ENCODE results near the gene BDKRB1. TPM values are rescaled to one million over a fixed set of nuclear protein-coding genes. Genes with fewer than 3 reads are reported as not detected.

Gene BDKRB1
- total RNA-seq, 2 donors from 2014 or later, result 2.3 TPM; not detected in 1

DNA sequence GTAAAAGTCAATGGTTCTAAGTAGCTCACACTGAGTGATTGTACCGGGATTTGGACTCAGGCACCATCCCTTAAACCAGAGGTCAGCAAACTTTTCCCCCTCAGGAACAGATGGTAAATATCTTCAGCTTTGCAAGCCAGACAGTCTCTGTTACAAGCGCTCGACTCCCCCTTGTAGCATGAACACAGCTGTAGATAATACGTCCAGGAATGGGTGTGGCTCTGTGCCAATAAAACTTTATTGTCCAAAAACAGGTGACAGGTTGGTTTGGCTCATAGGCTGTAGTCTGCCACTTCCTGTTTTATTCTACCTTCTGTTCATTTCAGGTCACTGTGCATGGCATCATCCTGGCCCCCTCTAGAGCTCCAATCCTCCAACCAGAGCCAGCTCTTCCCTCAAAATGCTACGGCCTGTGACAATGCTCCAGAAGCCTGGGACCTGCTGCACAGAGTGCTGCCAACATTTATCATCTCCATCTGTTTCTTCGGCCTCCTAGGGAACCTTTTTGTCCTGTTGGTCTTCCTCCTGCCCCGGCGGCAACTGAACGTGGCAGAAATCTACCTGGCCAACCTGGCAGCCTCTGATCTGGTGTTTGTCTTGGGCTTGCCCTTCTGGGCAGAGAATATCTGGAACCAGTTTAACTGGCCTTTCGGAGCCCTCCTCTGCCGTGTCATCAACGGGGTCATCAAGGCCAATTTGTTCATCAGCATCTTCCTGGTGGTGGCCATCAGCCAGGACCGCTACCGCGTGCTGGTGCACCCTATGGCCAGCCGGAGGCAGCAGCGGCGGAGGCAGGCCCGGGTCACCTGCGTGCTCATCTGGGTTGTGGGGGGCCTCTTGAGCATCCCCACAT is 7.6 kb downstream of the BDKRB1 start:
- no peaks in the 10 kb centered on the region for H3K4me1 ChIP-seq (replicated peaks)
- H3K9me3 ChIP-seq, result no peaks in the 10 kb centered on the region
- H3K27ac ChIP-seq, result no peak overlapping the region
- peaks cover 2% of the 10 kb centered on the region for H3K27me3 ChIP-seq (replicated peaks; ENCODE audit: insufficient read depth)
- intact Hi-C loops (cut with DNase I), result no loop called here
- 82% methylated on average over 20 of the region's 20 CpGs for WGBS
- DNase-seq (ENCODE audit: low spot score), result no peak
- H3K36me3 ChIP-seq, result no peaks in the 10 kb centered on the region
- TF ChIP-seq POLR2AphosphoS5 (IDR thresholded peaks at IDR 0.05) (no peak), POLR2A (IDR thresholded peaks at IDR 0.05) (no peak)
- TF ChIP-seq, protein P1, sequence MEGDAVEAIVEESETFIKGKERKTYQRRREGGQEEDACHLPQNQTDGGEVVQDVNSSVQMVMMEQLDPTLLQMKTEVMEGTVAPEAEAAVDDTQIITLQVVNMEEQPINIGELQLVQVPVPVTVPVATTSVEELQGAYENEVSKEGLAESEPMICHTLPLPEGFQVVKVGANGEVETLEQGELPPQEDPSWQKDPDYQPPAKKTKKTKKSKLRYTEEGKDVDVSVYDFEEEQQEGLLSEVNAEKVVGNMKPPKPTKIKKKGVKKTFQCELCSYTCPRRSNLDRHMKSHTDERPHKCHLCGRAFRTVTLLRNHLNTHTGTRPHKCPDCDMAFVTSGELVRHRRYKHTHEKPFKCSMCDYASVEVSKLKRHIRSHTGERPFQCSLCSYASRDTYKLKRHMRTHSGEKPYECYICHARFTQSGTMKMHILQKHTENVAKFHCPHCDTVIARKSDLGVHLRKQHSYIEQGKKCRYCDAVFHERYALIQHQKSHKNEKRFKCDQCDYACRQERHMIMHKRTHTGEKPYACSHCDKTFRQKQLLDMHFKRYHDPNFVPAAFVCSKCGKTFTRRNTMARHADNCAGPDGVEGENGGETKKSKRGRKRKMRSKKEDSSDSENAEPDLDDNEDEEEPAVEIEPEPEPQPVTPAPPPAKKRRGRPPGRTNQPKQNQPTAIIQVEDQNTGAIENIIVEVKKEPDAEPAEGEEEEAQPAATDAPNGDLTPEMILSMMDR (IDR thresholded peaks at IDR 0.05), result no peak
- H3K4me3 ChIP-seq, result no peak overlapping the region

DNA sequence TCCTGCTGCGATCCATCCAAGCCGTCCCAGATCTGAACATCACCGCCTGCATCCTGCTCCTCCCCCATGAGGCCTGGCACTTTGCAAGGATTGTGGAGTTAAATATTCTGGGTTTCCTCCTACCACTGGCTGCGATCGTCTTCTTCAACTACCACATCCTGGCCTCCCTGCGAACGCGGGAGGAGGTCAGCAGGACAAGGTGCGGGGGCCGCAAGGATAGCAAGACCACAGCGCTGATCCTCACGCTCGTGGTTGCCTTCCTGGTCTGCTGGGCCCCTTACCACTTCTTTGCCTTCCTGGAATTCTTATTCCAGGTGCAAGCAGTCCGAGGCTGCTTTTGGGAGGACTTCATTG is 8.2 kb downstream of the BDKRB1 start:
- no peak for TF ChIP-seq POLR2A (IDR thresholded peaks at IDR 0.05)
- TF ChIP-seq, protein P1 (IDR thresholded peaks at IDR 0.05), result no peak
- no peak for TF ChIP-seq POLR2AphosphoS5 (IDR thresholded peaks at IDR 0.05)
- no peak overlapping the region for H3K4me3 ChIP-seq
- no peak for DNase-seq (ENCODE audit: low spot score)
- H3K9me3 ChIP-seq, result no peaks in the 10 kb centered on the region
- peaks cover 2% of the 10 kb centered on the region for H3K27me3 ChIP-seq (replicated peaks; ENCODE audit: insufficient read depth)
- no peaks in the 10 kb centered on the region for H3K4me1 ChIP-seq (replicated peaks)
- H3K27ac ChIP-seq, result no peak overlapping the region
- intact Hi-C loops (cut with DNase I), result no loop called here
- 96% methylated on average over 14 of the region's 14 CpGs for WGBS
- H3K36me3 ChIP-seq, result no peaks in the 10 kb centered on the region

DNA sequence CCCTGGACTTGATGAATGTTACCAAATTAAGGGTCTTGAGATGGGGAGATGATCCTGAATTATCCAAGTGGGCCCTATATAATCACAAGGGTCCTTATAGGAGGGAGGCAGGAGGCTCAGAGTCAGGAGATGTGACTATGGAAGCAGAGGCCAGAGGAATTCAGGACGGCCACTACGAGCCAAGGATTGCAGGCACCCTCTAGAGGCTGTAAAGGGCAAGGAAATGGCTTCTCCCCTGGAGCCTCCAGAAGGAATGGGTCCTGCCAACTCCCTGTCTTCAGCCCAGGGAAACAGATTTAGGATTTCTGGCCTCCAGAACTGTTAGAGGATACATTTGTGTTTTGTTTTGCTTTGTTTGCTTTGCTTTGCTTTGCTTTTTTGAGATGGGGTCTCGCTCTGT is 8.8 kb downstream of the BDKRB1 start:
- H3K4me3 ChIP-seq, result no peak overlapping the region
- no peaks in the 10 kb centered on the region for H3K9me3 ChIP-seq
- DNase-seq (ENCODE audit: low spot score), result no peak
- intact Hi-C loops (cut with DNase I), result no loop called here
- H3K4me1 ChIP-seq (replicated peaks), result no peaks in the 10 kb centered on the region
- H3K27ac ChIP-seq, result no peak overlapping the region
- TF ChIP-seq POLR2AphosphoS5 (IDR thresholded peaks at IDR 0.05), result no peak
- TF ChIP-seq, protein P1 (IDR thresholded peaks at IDR 0.05), result no peak
- no peak for TF ChIP-seq POLR2A (IDR thresholded peaks at IDR 0.05)
- WGBS, result 83% methylated on average over 3 of the region's 3 CpGs
- H3K36me3 ChIP-seq, result no peaks in the 10 kb centered on the region
- peaks cover 2% of the 10 kb centered on the region for H3K27me3 ChIP-seq (replicated peaks; ENCODE audit: insufficient read depth)

DNA sequence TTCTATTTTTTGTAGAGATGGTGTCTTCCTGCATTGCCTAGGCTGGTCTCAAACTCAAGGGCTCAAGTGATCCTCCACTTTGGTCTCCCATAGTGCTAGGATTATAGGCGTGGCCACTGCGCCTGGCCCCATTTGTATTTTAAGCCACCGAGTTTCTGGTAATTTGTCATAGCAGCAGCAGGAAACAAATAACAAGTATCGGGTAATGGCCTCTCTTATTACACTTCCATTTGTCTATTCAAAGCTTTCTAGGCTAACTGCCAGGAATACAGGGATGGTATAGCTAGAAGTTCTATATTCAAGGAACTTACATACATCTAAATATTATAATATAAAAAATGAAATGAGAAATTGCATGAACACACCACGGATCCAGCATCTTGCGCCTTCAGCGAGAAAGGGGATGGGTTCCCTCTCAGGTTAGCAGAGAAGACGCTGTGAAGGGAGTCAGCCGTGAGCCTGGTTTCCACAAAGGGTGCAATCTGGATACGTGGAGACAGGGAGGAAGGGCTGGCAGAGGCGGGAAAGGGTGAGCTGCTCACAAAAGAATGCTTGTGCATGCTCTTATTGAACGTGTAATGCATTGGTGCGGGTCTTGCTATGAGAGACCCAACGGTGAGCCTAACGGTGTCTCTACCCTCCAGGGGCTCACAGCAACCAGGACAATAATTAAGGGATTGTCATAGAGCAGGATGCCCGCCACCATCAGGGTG is 9.5 kb downstream of the BDKRB1 start:
- DNase-seq (ENCODE audit: low spot score), result no peak
- no peaks in the 10 kb centered on the region for H3K36me3 ChIP-seq
- H3K4me3 ChIP-seq, result no peak overlapping the region
- no peaks in the 10 kb centered on the region for H3K9me3 ChIP-seq
- TF ChIP-seq POLR2AphosphoS5 (IDR thresholded peaks at IDR 0.05), result no peak
- TF ChIP-seq POLR2A (IDR thresholded peaks at IDR 0.05), result no peak
- TF ChIP-seq, protein P1 (IDR thresholded peaks at IDR 0.05), result no peak
- WGBS, result 68% methylated on average over 16 of the region's 16 CpGs
- H3K4me1 ChIP-seq (replicated peaks), result no peaks in the 10 kb centered on the region
- H3K27me3 ChIP-seq (replicated peaks; ENCODE audit: insufficient read depth), result peaks cover 2% of the 10 kb centered on the region
- intact Hi-C loops (cut with DNase I), result no loop called here
- no peak overlapping the region for H3K27ac ChIP-seq

All from prostate gland (tissue), 2 donors.